Measurements from ENCODE around the gene SLC12A8.

The SLC12A8 gene

GRCh38 chr3:125250973-125251372, 38.4 kb upstream of the SLC12A8 start:
- TF ChIP-seq CTCF (IDR thresholded peaks at IDR 0.05; ENCODE audit: low read depth, low read length) = no peak
- no peak overlapping the region for H3K4me3 ChIP-seq (ENCODE audit: low read depth, low read length)

- no peak for TF ChIP-seq CTCF (IDR thresholded peaks at IDR 0.05; ENCODE audit: low read depth, low read length)
Measured at GRCh38 chr3:125246237-125246636, 33.7 kb upstream of the SLC12A8 start.

GRCh38 chr3:125245521-125245920, 33.0 kb upstream of the SLC12A8 start:
- TF ChIP-seq CTCF (IDR thresholded peaks at IDR 0.05; ENCODE audit: low read depth, low read length) = no peak
- no peak overlapping the region for H3K4me3 ChIP-seq (ENCODE audit: low read depth, low read length)

More at GRCh38 chr3:125246237-125246636, 33.7 kb upstream of the SLC12A8 start:
- H3K4me3 ChIP-seq (ENCODE audit: low read depth, low read length) = no peak overlapping the region

DNA sequence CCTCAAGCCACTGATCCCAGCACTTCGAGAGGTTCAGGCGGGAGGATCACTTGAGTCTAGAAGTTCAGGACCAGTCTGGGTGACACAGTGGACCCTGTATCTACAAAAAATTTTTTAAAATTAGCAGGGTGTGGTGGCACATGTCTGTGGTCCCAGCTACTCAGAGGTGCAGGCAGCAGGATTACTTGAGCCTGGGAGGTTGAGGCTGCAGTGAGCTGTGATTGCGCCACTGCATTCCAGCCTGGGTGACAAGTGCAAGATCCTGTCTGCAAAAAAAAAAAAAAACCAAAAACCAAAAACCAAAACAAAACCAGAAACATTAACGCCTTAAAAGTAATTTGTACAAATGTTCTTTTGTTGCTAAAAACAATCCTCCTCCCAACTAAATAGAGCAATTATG, 27.9 kb upstream of the SLC12A8 start:
- no peak overlapping the region for H3K4me3 ChIP-seq (ENCODE audit: low read depth, low read length)
- TF ChIP-seq CTCF (IDR thresholded peaks at IDR 0.05; ENCODE audit: low read depth, low read length) = no peak

GRCh38 chr3:125239266-125239665, 26.7 kb upstream of the SLC12A8 start:
- no peak overlapping the region for H3K4me3 ChIP-seq (ENCODE audit: low read depth, low read length)
- TF ChIP-seq CTCF (IDR thresholded peaks at IDR 0.05; ENCODE audit: low read depth, low read length) = no peak

DNA sequence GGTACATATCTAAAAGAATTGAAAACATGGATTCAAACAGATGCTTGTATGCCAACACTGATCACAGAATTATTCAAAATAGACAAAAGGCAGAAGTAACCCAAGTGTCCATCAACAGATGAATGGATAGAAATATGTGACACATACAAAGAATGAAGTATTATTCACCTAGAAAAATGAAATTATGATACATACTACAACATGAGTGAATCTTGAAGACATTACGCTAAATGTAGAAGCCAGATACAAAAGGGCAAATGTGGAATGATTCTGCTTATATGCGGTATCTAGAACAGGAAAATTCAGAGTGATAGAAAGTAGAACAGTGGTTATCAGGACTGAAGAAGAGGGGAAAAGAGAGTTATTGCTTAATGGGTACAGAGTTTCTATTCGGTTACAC, 26.2 kb upstream of the SLC12A8 start:
- no peak for TF ChIP-seq CTCF (IDR thresholded peaks at IDR 0.05; ENCODE audit: low read depth, low read length)

GRCh38 chr3:125236331-125236903, 23.9 kb upstream of the SLC12A8 start:
- no peak overlapping the region for H3K4me3 ChIP-seq (ENCODE audit: low read depth, low read length)
- no peak for TF ChIP-seq CTCF (IDR thresholded peaks at IDR 0.05; ENCODE audit: low read depth, low read length)

More for the DNA sequence above, 26.2 kb upstream of the SLC12A8 start:
- H3K4me3 ChIP-seq (ENCODE audit: low read depth, low read length) = no peak overlapping the region

Measured in WI38 (cell line).